Smooth muscle cell (in vitro differentiated cells): ENCODE measurements around the gene DRAM1. TPM values are rescaled to one million over a fixed set of nuclear protein-coding genes. Genes with fewer than 3 reads are reported as not detected.
A peak's percentile ranks its signal among the peaks of the same experiment; 100 is the strongest.

ENCODE experiments used
- DNase-seq: peaks from one replicate; lab custom pipeline; 2025; ENCODE audit not compliant: unreplicated experiment; lab: John Stamatoyannopoulos, UW
- H2AFZ ChIP-seq: fragments of 200-600 bp; sonication (generic); 2 replicates; pipeline ENCODE4 v1.6.0; 2016; ENCODE audit warnings: antibody characterized with exemption, low read depth, mild to moderate bottlenecking
- H3F3A ChIP-seq: fragments of 200-600 bp; sonication (generic); 2 replicates; pipeline ENCODE4 v1.6.0; 2017; ENCODE audit warnings: antibody characterized with exemption, low read depth
- H3K27ac ChIP-seq: fragments of 200-600 bp; sonication (generic); 2 replicates; pipeline ENCODE4 v1.5.1; 2016; ENCODE audit warnings: low read depth, mild to moderate bottlenecking
- H3K27me3 ChIP-seq: fragments of 200-600 bp; sonication (generic); 2 replicates; pipeline ENCODE4 v1.6.1; 2016; ENCODE audit warnings: low read depth, mild to moderate bottlenecking
- H3K36me3 ChIP-seq: fragments of 200-600 bp; sonication (generic); 2 replicates; pipeline ENCODE4 v1.5.1; 2016; ENCODE audit warnings: low read depth
- H3K4me1 ChIP-seq: fragments of 200-600 bp; sonication (generic); 2 replicates; pipeline ENCODE4 v1.5.1; 2016; ENCODE audit warnings: low read depth
- H3K4me2 ChIP-seq: fragments of 200-600 bp; sonication (generic); 2 replicates; pipeline ENCODE4 v1.6.0; 2016; ENCODE audit warnings: mild to moderate bottlenecking
- H3K4me3 ChIP-seq: fragments of 200-600 bp; sonication (generic); 2 replicates; pipeline ENCODE4 v1.5.1; 2016; ENCODE audit warnings: mild to moderate bottlenecking
- H3K79me2 ChIP-seq: fragments of 200-600 bp; sonication (generic); 2 replicates; pipeline ENCODE4 v1.6.0; 2016; ENCODE audit warnings: low read depth, mild to moderate bottlenecking
- H3K9ac ChIP-seq: fragments of 200-600 bp; sonication (generic); 2 replicates; pipeline ENCODE4 v1.6.0; 2016; ENCODE audit warnings: low read depth
- H3K9me3 ChIP-seq: fragments of 200-600 bp; sonication (generic); replicated peaks from 2 replicates; pipeline ENCODE4 v1.5.1; 2016; ENCODE audit warnings: low read depth
- H4K20me1 ChIP-seq: fragments of 200-600 bp; sonication (generic); 2 replicates; pipeline ENCODE4 v1.6.0; 2016; ENCODE audit warnings: low read depth
- CTCF ChIP-seq: fragments of 200-600 bp; sonication (generic); IDR thresholded peaks from 2 replicates; pipeline ENCODE4 v1.5.1; 2017; ENCODE audit warnings: borderline replicate concordance, mild to moderate bottlenecking, antibody characterized with exemption; ENCODE audit not compliant: insufficient read depth, poor library complexity, severe bottlenecking
- WGBS: methylation state at CpG from one replicate; pipeline ENCODE4 v1.1.7; 2016; ENCODE audit warnings: low lambda C conversion rate; 5-methylcytosine and 5-hydroxymethylcytosine counted together
- polyA plus RNA-seq: library from polyadenylated mRNA; unstranded; fragments of >200 nt; fragmentation: Nextera tagmentation; extraction: Ambion mirVana; gene quantifications from 2 replicates; pipeline ENCODE4 v1.2.1, GENCODE V29; 2016
- total RNA-seq: library from RNA; depleted of rRNA; stranded (reverse); fragments of >200 nt; gene quantifications from 2 replicates; pipeline ENCODE4 v1.2.3, GENCODE V29; 2014

The DRAM1 gene
- total and polyA plus RNA-seq, 2 experiments from 2014 or later = 22.7 to 31.2 TPM

- no peak for DNase-seq
- 73% methylated on average over 2 of the region's 2 CpGs for WGBS
- H3K9ac ChIP-seq = no peak overlapping the region
- H3K4me3 ChIP-seq = no peak overlapping the region
- H2AFZ ChIP-seq = no peak overlapping the region
- peak overlapping the region; percentile 25 for H3K4me2 ChIP-seq
- no peaks in the 10 kb centered on the region for H3K27me3 ChIP-seq
- H3K27ac ChIP-seq = peak overlapping the region; percentile 64
- TF ChIP-seq CTCF = no peak
- H3F3A ChIP-seq = peaks cover 11% of the 10 kb centered on the region
- H3K79me2 ChIP-seq = no peaks in the 10 kb centered on the region
- H3K9me3 ChIP-seq = no peaks in the 10 kb centered on the region
- no peaks in the 10 kb centered on the region for H4K20me1 ChIP-seq
- H3K4me1 ChIP-seq = no peaks in the 10 kb centered on the region
- no peaks in the 10 kb centered on the region for H3K36me3 ChIP-seq
These were observed 43.5 kb downstream of the DRAM1 start for GRCh38 chr12:101920906-101921305.

DNA sequence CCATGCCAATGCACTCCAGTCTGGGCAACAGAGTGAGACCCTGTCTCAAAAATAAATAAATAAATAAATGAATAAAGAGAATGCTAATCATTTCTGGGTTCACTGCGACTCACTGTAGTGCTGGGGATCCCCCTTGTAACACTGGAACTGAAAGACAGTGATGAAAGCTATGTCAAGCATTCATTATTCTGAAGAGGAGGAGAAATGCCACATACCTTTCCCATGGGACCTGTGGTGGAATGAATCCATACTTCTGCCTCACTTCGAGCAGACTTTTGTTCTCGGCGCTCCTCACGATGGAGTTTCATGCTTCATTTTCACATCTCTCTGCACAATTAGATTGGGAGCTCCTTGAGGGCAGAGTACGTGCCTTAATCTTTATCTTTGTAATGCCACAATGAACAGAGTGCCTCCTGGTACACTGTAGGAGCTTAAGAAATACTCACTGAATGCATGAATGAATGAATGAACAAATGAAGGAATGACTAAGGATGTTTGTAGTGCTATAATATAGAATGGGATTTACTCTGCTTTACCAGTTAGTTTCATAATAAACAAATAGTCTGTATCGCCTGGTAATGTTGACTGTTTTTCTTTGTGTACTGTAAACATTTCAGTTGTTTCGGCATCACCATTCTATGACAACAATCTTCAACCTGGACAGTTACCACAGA lies 45.8 kb downstream of the DRAM1 start:
- WGBS = 98% methylated on average over 8 of the region's 8 CpGs
- Histone ChIP-seq H3K4me1 (no peaks in the 10 kb centered on the region), H3F3A (peaks cover 24% of the 10 kb centered on the region), H3K9ac (no peak overlapping the region), H3K4me2 (no peak overlapping the region), H3K27me3 (no peaks in the 10 kb centered on the region), H3K4me3 (no peak overlapping the region), H3K27ac (no peak overlapping the region), H3K79me2 (no peaks in the 10 kb centered on the region), H2AFZ (no peak overlapping the region), H4K20me1 (no peaks in the 10 kb centered on the region), H3K9me3 (no peaks in the 10 kb centered on the region), H3K36me3 (no peaks in the 10 kb centered on the region)
- no peak for TF ChIP-seq CTCF
- no peak for DNase-seq

GRCh38 chr12:101924618-101925017 lies 47.2 kb downstream of the DRAM1 start:
- Histone ChIP-seq H3K27me3 (no peaks in the 10 kb centered on the region), H3K9ac (peak overlapping the region; percentile 60), H3K4me2 (peak overlapping the region; percentile 61), H3K27ac (peak overlapping the region; percentile 96), H3F3A (peaks cover 30% of the 10 kb centered on the region), H4K20me1 (no peaks in the 10 kb centered on the region), H3K4me3 (no peak overlapping the region), H3K36me3 (no peaks in the 10 kb centered on the region), H3K9me3 (no peaks in the 10 kb centered on the region), H3K4me1 (no peaks in the 10 kb centered on the region), H3K79me2 (no peaks in the 10 kb centered on the region), H2AFZ (no peak overlapping the region)
- no peak for TF ChIP-seq CTCF
- WGBS = 93% methylated on average over 3 of the region's 3 CpGs
- DNase-seq = no peak

GRCh38 chr12:101925361-101925760 lies 48.0 kb downstream of the DRAM1 start:
- Histone ChIP-seq H3F3A (peaks cover 30% of the 10 kb centered on the region), H3K4me3 (no peak overlapping the region), H3K9me3 (no peaks in the 10 kb centered on the region), H3K9ac (peak overlapping the region; percentile 88), H4K20me1 (no peaks in the 10 kb centered on the region), H3K27ac (peak overlapping the region; percentile 96), H3K27me3 (no peaks in the 10 kb centered on the region), H2AFZ (no peak overlapping the region), H3K4me1 (no peaks in the 10 kb centered on the region), H3K36me3 (no peaks in the 10 kb centered on the region), H3K79me2 (no peaks in the 10 kb centered on the region), H3K4me2 (peak overlapping the region; percentile 74)
- no peak for TF ChIP-seq CTCF
- peak; percentile 28 for DNase-seq
- 16% methylated on average over 4 of the region's 4 CpGs for WGBS
